Fibroblast of villous mesenchyme (primary cell): ENCODE results near the gene EVX2. TPM values are rescaled to one million over a fixed set of nuclear protein-coding genes. Genes with fewer than 3 reads are reported as not detected.

Experiments used
- DNase-seq: peaks from one replicate; pipeline ENCODE4 v3.0.0-alpha.2; 2010; ENCODE audit warnings: low read depth
- H3K4me3 ChIP-seq: 2 replicates; pipeline ENCODE4 v1.5.1; 2011; ENCODE audit warnings: low read depth, mild to moderate bottlenecking, low read length
- total RNA-seq: library from RNA; depleted of rRNA; stranded (reverse); fragments of >200 nt; gene quantifications from 2 replicates; pipeline ENCODE4 v1.2.3, GENCODE V29; 2012
- TF ChIP-seq, protein P1 (sequence below): IDR thresholded peaks from 2 replicates; pipeline ENCODE4 v1.5.1; 2012; ENCODE audit warnings: low read depth, mild to moderate bottlenecking, low read length; ENCODE audit not compliant: insufficient read depth

The EVX2 gene
- under 0.01 TPM in 1 of 2 replicates, not detected in the other for total RNA-seq

DNA sequence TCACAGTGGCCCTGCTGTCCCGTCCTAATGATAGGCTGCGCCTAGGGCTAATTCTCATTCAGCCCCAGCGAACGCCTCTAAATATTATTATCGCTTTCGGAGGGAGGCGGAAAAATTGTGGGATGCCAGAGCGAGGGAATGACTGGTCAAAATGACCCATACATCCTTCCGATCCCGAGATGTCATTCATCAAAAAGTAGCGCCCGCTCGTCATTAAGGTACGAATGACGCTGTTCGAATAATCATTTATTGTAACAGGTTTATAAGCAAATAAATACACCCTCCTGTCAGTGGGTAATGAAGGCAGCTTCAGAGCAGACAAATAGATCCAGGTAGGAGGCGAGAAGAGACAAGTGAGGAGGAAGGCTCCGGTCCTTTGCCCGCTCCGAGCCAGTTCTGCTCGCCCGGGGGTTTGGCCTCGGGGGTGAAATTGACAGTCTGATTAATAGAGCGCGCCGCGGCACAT, at the start of gene EVX2:
Gene EVX2 (minus strand): TSS at position 167 of the 466 bp plus-strand sequence. CDS start 186 bp downstream, outside the sequence.
- DNase-seq: no peak
- H3K4me3 ChIP-seq: no peak within 1 kb of the TSS
- TF ChIP-seq, protein P1, sequence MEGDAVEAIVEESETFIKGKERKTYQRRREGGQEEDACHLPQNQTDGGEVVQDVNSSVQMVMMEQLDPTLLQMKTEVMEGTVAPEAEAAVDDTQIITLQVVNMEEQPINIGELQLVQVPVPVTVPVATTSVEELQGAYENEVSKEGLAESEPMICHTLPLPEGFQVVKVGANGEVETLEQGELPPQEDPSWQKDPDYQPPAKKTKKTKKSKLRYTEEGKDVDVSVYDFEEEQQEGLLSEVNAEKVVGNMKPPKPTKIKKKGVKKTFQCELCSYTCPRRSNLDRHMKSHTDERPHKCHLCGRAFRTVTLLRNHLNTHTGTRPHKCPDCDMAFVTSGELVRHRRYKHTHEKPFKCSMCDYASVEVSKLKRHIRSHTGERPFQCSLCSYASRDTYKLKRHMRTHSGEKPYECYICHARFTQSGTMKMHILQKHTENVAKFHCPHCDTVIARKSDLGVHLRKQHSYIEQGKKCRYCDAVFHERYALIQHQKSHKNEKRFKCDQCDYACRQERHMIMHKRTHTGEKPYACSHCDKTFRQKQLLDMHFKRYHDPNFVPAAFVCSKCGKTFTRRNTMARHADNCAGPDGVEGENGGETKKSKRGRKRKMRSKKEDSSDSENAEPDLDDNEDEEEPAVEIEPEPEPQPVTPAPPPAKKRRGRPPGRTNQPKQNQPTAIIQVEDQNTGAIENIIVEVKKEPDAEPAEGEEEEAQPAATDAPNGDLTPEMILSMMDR: no peak

GRCh38 chr2:176133389-176133788, 49.6 kb upstream of the EVX2 start:
- no peak for DNase-seq
- TF ChIP-seq, protein P1: no peak
- no peak overlapping the region for H3K4me3 ChIP-seq

- H3K4me3 ChIP-seq: peak overlapping the region; percentile 48
- TF ChIP-seq, protein P1: no peak
- peak; percentile 68 for DNase-seq
These were observed 48.7 kb upstream of the EVX2 start for GRCh38 chr2:176132205-176133171.

DNA sequence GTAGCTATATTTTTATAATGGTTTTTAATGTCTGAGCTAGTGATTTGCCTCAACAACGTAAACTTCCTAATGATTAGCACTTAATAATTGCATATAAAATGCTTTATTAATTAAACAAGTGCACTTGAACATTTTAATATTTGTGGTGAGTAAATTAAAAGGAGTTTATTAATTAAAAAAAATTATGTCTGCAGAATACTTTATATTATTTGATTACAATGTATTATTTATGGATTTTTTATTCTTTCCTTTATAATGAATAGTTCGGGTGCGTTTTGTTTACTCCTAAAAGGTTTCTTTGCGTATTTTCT, 48.0 kb upstream of the EVX2 start:
- TF ChIP-seq, protein P1: no peak
- no peak for DNase-seq
- peak overlapping the region; percentile 48 for H3K4me3 ChIP-seq

- H3K4me3 ChIP-seq: peak overlapping the region; percentile 48
- DNase-seq: no peak
These were observed 47.4 kb upstream of the EVX2 start for GRCh38 chr2:176130957-176131847.

More at GRCh38 chr2:176130957-176131847, 47.4 kb upstream of the EVX2 start:
- TF ChIP-seq, protein P1: no peak
